ENCODE measurements around the gene GHR.

DNA sequence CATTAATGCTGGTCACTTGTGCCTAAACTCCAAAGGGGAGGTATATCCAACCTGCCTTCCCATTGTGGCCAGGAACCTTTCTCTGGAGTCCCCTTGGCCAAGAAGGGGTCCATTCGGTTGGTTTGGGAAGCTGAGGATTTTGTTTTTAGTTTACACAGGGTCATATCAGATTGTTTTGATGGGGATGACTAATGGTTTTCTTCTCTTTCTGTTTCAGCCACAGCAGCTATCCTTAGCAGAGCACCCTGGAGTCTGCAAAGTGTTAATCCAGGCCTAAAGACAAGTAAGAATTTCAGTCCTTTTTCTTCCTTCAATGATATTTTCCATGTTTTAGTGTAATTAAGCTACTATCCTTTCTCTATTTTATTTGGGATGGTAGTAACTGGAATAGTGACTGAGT is 205.6 kb downstream of the GHR start:
- TF ChIP-seq CTCF (IDR thresholded peaks at IDR 0.05; ENCODE audit: borderline replicate concordance, extremely low read depth, low read length, poor library complexity, severe bottlenecking) (no peak), EZH2 (IDR thresholded peaks at IDR 0.05; ENCODE audit: borderline replicate concordance, low read depth, low read length, severe bottlenecking) (no peak)

Data from DND-41 (cell line).